ENCODE measurements around the gene IFITM5. TPM values are rescaled to one million over a fixed set of nuclear protein-coding genes. Genes with fewer than 3 reads are reported as not detected.
A peak's percentile ranks its signal among the peaks of the same experiment; 100 is the strongest.

The IFITM5 gene
- total and polyA plus RNA-seq, 2 of the 8 experiments (the other 6 are each of a cell fraction or from before 2014, with no cell fraction given) = not detected

DNA sequence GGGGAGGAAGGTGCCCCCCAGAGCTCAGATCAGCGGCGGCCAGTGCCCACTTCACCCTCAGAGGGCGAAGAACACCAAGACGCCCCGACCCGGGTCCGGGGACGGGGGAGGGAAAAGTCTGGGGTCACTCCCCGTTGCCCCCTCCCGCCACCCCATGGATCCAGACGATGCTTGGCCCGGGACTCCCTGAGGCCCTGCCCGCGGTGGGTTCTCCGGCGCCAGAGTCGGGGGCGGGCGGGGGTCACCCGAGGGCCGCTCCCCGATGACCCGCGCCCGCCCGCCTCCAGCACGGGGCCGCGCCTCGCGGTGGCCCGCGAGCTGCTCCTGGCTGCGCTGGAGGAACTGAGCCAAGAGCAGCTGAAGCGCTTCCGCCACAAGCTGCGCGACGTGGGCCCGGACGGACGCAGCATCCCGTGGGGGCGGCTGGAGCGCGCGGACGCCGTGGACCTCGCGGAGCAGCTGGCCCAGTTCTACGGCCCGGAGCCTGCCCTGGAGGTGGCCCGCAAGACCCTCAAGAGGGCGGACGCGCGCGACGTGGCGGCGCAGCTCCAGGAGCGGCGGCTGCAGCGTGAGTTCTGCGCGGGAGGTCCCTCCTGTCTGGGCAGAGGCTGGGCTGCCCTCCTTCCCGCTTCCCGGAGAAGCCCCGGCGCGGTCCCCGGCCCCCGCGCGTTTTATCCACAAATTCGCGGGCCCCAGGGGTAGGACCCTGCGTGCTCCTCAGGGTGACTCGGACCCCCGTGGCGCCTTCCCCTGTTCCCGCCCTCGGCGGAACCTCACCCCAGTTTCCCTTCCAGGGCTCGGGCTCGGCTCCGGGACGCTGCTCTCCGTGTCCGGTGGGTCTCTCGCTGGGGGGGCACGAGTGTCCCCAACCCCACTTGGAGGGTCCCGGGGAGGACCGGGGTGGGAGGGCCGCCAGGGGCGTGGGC lies 20.0 kb downstream of the IFITM5 start:
- no peak overlapping the region for H3K27ac ChIP-seq (ENCODE audit: low read depth, low read length)
- 91% methylated on average over 34 of the region's 97 CpGs; no CpG with 5 or more reads in 1 of the 2 experiments for WGBS, 2 experiments (ENCODE audit: extremely low coverage in 1 of 2, insufficient coverage in 1 of 2, insufficient read length in 1 of 2, insufficient replicate concordance in 2 of 2, low coverage in 1 of 2, low lambda C conversion rate in 2 of 2, missing lambda C conversion rate in 1 of 2)
- TF ChIP-seq SIRT6 (IDR thresholded peaks at IDR 0.05; ENCODE audit: low read length) = no peak
- no peak for TF ChIP-seq RAD21 (IDR thresholded peaks at IDR 0.05 in 1 of 2, conservative IDR thresholded peaks at IDR 0.05 in 1 of 2; ENCODE audit: low read depth in 2 of 2, low read length in 2 of 2)
- TF ChIP-seq PHF8 (conservative IDR thresholded peaks at IDR 0.05; ENCODE audit: low read depth, low read length) = no peak
- no peak for TF ChIP-seq TAF1 (IDR thresholded peaks at IDR 0.05; ENCODE audit: low read depth, low read length)
- TF ChIP-seq ZNF274 (IDR thresholded peaks at IDR 0.05; ENCODE audit: borderline replicate concordance, extremely low read depth, low read length) = no peak
- no peak overlapping the region for H4K91ac ChIP-seq (replicated peaks; ENCODE audit: insufficient read length, low read length)
- peak overlapping the region; percentile 92 for H4K8ac ChIP-seq (ENCODE audit: extremely low read depth, insufficient read depth, low read length)
- no peaks in the 10 kb centered on the region for H4K20me1 ChIP-seq (replicated peaks in 1 of 2; ENCODE audit: control insufficient read depth in 1 of 2, insufficient read depth in 2 of 2, low read length in 2 of 2)
- H3K4me2 ChIP-seq (ENCODE audit: insufficient read depth in 1 of 2, low read depth in 2 of 2, low read length in 2 of 2) = peak overlapping the region in 1 of 2 experiments; percentile 19; a peak in 1 of 4 replicates
- no peak overlapping the region for H2AFZ ChIP-seq (ENCODE audit: low read length)
- H3K36me3 ChIP-seq (ENCODE audit: control insufficient read depth in 2 of 4, insufficient read depth in 4 of 4, low read length in 3 of 4) = no peaks in the 10 kb centered on the region
- H2BK120ac ChIP-seq (replicated peaks; ENCODE audit: low read depth, low read length) = no peak overlapping the region
- H3K9me3 ChIP-seq (ENCODE audit: insufficient read depth in 2 of 2, low read depth in 1 of 2, low read length in 1 of 2) = no peaks in the 10 kb centered on the region
- H3K79me1 ChIP-seq (ENCODE audit: low read depth, low read length) = no peaks in the 10 kb centered on the region
- CTCF ChIA-PET (ENCODE audit: partially characterized antibody) = interaction anchor here (0.6 to 8.6 kb wide), 6 partner anchors 8 to 84 kb away, joined by 3 to 88 read pairs (median 3); no protein-coding TSS in a partner anchor
- no peak overlapping the region for H3K18ac ChIP-seq (ENCODE audit: extremely low read depth, low read length)
- H2BK20ac ChIP-seq (ENCODE audit: low read length) = no peak overlapping the region
- no peak overlapping the region for H2BK5ac ChIP-seq (ENCODE audit: low read depth, low read length)
- no peak overlapping the region for H2BK15ac ChIP-seq (ENCODE audit: low read length)
- DNase-seq (ENCODE audit: low read depth in 1 of 2, low spot score in 2 of 2) (no peak), FAIRE-seq (no peak)
- no peak overlapping the region for H3K4ac ChIP-seq (replicated peaks; ENCODE audit: insufficient read length, low read depth, low read length)
- POLR2A ChIA-PET (ENCODE audit: partially characterized antibody) = interaction anchor here (0.6 to 1.9 kb wide), 9 partner anchors 8 to 89 kb away, joined by 3 to 6 read pairs (median 4); partner anchors contain the start of genes BET1L, IFITM5, PGGHG and RIC8A
- no peak overlapping the region for H3K4me3 ChIP-seq (ENCODE audit: extremely low read depth in 1 of 4, insufficient read depth in 2 of 4, low read depth in 3 of 4, low read length in 4 of 4)
- H2AK5ac ChIP-seq (ENCODE audit: low read depth, low read length) = no peak overlapping the region
- peaks cover 0 to 4% (median under 1%) of the 10 kb centered on the region in 4 experiments; a peak in 5 of 7 replicates for H3K4me1 ChIP-seq (replicated peaks in 1 of 4; ENCODE audit: control insufficient read depth in 3 of 4, insufficient read depth in 4 of 4, low read length in 3 of 4)
- H4K5ac ChIP-seq (ENCODE audit: insufficient read length, low read depth, low read length) = no peak overlapping the region
- H3K23ac ChIP-seq (ENCODE audit: insufficient read length) = no peak overlapping the region
- no peak overlapping the region for H3K14ac ChIP-seq (ENCODE audit: insufficient read length)
- H3K23me2 ChIP-seq (ENCODE audit: low read depth, low read length) = no peaks in the 10 kb centered on the region
- no peak overlapping the region for H3K56ac ChIP-seq (replicated peaks; ENCODE audit: insufficient read length, low read depth, low read length)
- H3K27me3 ChIP-seq (replicated peaks in 1 of 4; ENCODE audit: control insufficient read depth in 3 of 4, extremely low read depth in 1 of 4, insufficient read depth in 3 of 4, low read length in 3 of 4) = peaks cover 0 to 3% (median 1%) of the 10 kb centered on the region in 4 experiments; a peak in 2 of 7 replicates
- no peaks in the 10 kb centered on the region for H3K79me2 ChIP-seq (ENCODE audit: control insufficient read depth in 1 of 2, insufficient read depth in 2 of 2, low read length in 2 of 2)
- H3K9ac ChIP-seq (replicated peaks in 1 of 4; ENCODE audit: extremely low read depth in 1 of 4, low read depth in 3 of 4, low read length in 3 of 4) = no peak overlapping the region
- H2BK12ac ChIP-seq (ENCODE audit: low read depth, low read length) = no peak overlapping the region
